ENCODE data around the gene PRDM1.

DNA sequence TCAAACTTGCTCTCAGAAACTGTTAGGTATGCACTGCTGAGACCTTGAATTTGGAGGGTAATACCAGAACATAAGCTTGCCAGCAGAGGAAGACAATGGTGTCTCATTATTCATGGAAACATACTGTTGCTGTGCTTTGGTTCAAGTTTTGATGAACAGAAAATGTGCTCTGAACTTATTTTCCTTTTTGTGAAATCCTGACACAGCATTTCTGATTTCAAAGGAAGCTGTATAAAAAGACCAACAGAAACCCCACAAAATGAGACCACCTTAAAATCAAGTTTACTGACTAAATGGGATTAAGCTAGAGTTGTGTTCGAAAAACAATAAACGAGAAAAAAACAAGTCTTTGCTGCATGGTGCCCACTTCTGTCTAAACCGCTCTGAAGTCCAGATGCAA, 70.3 kb downstream of the PRDM1 start:
- TF ChIP-seq CTCF (IDR thresholded peaks at IDR 0.05) (no peak), POLR2A (IDR thresholded peaks at IDR 0.05) (no peak)

Data from upper lobe of left lung (tissue), 4 donors.